Panc1 (cell line): ENCODE measurements around the gene GPR153. TPM values are rescaled to one million over a fixed set of nuclear protein-coding genes. Genes with fewer than 3 reads are reported as not detected.

ENCODE experiments used
- ATAC-seq: fragments of 200-7000 bp; cut with Tn5 transposase; 2 replicates; pipeline ENCODE4 v1.9.1; 2020; ENCODE audit warnings: mild to moderate bottlenecking, moderate library complexity
- BruUV-seq: library from RNA; stranded (reverse); fragments of 400-500 nt; replicated peaks from 2 replicates; lab custom pipeline; 2021; lab: Mats Ljungman, UMichigan
- CTCF ChIA-PET: fragments of 300-600 bp; sonication (Branson Sonifier 250); formaldehyde crosslinking; loops from one replicate; lab custom pipeline; 2022; ENCODE audit warnings: antibody characterized with exemption; lab: Charles Lee
- POLR2A ChIA-PET: fragments of 300-600 bp; sonication (Branson Sonifier 250); formaldehyde crosslinking; loops from one replicate; lab custom pipeline; 2022; ENCODE audit warnings: antibody characterized with exemption; lab: Charles Lee
- DNase-seq: peaks from one replicate; pipeline ENCODE4 v3.0.0-alpha.2; 2010; ENCODE audit warnings: low read depth, low spot score
- H3K27ac ChIP-seq: 2 replicates; pipeline ENCODE4 v1.5.1; 2011; ENCODE audit warnings: mild to moderate bottlenecking, low read length, inconsistent platforms
- H3K27me3 ChIP-seq: fragments of 200-500 bp; sonication (Bioruptor generic); 2 replicates; pipeline ENCODE4 v1.6.0; 2014; ENCODE audit warnings: low read length, inconsistent platforms; ENCODE audit not compliant: control insufficient read depth, insufficient read depth
- H3K36me3 ChIP-seq: fragments of 200-500 bp; sonication (Bioruptor generic); 2 replicates; pipeline ENCODE4 v1.5.1; 2014; ENCODE audit warnings: inconsistent platforms, mild to moderate bottlenecking, low read length, moderate library complexity; ENCODE audit not compliant: control insufficient read depth, insufficient read depth
- H3K4me1 ChIP-seq: 2 replicates; pipeline ENCODE4 v1.5.1; 2011; ENCODE audit warnings: inconsistent platforms, mild to moderate bottlenecking, low read length, moderate library complexity; ENCODE audit not compliant: control insufficient read depth, insufficient read depth
- H3K4me3 ChIP-seq, 2 experiments: 2 replicates each; pipeline ENCODE4 v1.5.1; 2011 to 2012; ENCODE audit warnings: low read depth in 2 of 2, low read length in 2 of 2, mild to moderate bottlenecking in 2 of 2, inconsistent platforms in 1 of 2, moderate library complexity in 1 of 2
- H3K9me3 ChIP-seq: fragments of 200-500 bp; sonication (Bioruptor generic); 2 replicates; pipeline ENCODE4 v1.5.1; 2014; ENCODE audit warnings: low read depth, mild to moderate bottlenecking, inconsistent platforms, low read length, moderate library complexity; ENCODE audit not compliant: control insufficient read depth, insufficient read depth
- CTCF ChIP-seq: fragments of 450-650 bp; IDR thresholded peaks from 2 replicates; pipeline ENCODE4 v1.5.1; 2017; ENCODE audit warnings: mild to moderate bottlenecking
- POLR2AphosphoS5 ChIP-seq: IDR thresholded peaks from 2 replicates; pipeline ENCODE4 v1.6.1; 2012; ENCODE audit warnings: mild to moderate bottlenecking, low read depth, low read length, moderate library complexity
- REST ChIP-seq, 2 experiments: IDR thresholded peaks; 2 replicates each; pipeline ENCODE4 v1.6.1; 2011 to 2012; ENCODE audit warnings: low read depth in 2 of 2, control low read depth in 1 of 2, low read length in 1 of 2, mild to moderate bottlenecking in 1 of 2, moderate library complexity in 1 of 2; ENCODE audit not compliant: insufficient read depth in 1 of 2
- SIN3A ChIP-seq: IDR thresholded peaks from 2 replicates; pipeline ENCODE4 v1.6.1; 2012; ENCODE audit warnings: low read depth, mild to moderate bottlenecking, low read length, moderate library complexity, borderline replicate concordance; ENCODE audit not compliant: insufficient read depth
- TCF7L2 ChIP-seq: IDR thresholded peaks from 2 replicates; pipeline ENCODE4 v1.6.1; 2011; ENCODE audit warnings: mild to moderate bottlenecking, low read depth, low read length, inconsistent platforms
- in situ Hi-C: cut with HindIII; loops from 2 replicates; pipeline ENCODE4 v1.10.0; 2016; ENCODE audit warnings: low sequenced_read_pairs, low pct_unique_long_range_greater_than_20kb
- intact Hi-C: fragments of 100-400 bp; cut with micrococcal nuclease; formaldehyde crosslinking; loops from one replicate; pipeline ENCODE4 v1.10.0; 2022; ENCODE audit not compliant: unreplicated experiment
- total RNA-seq: library from RNA; stranded (reverse); gene quantifications from one replicate; pipeline ENCODE4 v1.2.1, GENCODE V29; 2021; ENCODE audit not compliant: unreplicated experiment

GPR153 gene
- total RNA-seq, 1 experiment from 2014 or later: 5.5 TPM

- no peaks in the 10 kb centered on the region; the same call in 1 of the 2 replicates for H3K27me3 ChIP-seq
- TF ChIP-seq REST (IDR thresholded peaks at IDR 0.05; ENCODE audit: insufficient read depth in 1 of 2, low read depth in 2 of 2, low read length in 1 of 2): no peak
- TF ChIP-seq POLR2AphosphoS5: no peak
- TF ChIP-seq TCF7L2: no peak
- TF ChIP-seq SIN3A: no peak
- TF ChIP-seq CTCF: no peak
- no TSS peak for BruUV-seq
- H3K9me3 ChIP-seq: no peaks in the 10 kb centered on the region
- H3K4me3 ChIP-seq: no peak overlapping the region
- intact Hi-C loops (no loop called here), in situ Hi-C loops (no loop called here)
- H3K4me1 ChIP-seq: no peaks in the 10 kb centered on the region
- H3K27ac ChIP-seq: no peak overlapping the region
- ChIA-PET CTCF (interaction anchor here (0.6 kb wide), 1 partner anchor 163 kb away, joined by 11 read pairs; no protein-coding TSS in a partner anchor), POLR2A (no interaction called here)
- ATAC-seq (no peak), DNase-seq (no peak)
- H3K36me3 ChIP-seq: no peaks in the 10 kb centered on the region; the same call in 1 of the 2 replicates
Measured at GRCh38 chr1:6239950-6240768, 20.7 kb downstream of the GPR153 start.

- POLR2A ChIA-PET: no interaction called here
Measured at GRCh38 chr1:6239213-6239752, 21.6 kb downstream of the GPR153 start.

More at GRCh38 chr1:6239213-6239752, 21.6 kb downstream of the GPR153 start:
- intact Hi-C loops (no loop called here), in situ Hi-C loops (no loop called here)
- ATAC-seq (no peak), DNase-seq (no peak)
- BruUV-seq: no TSS peak
- H3K27me3 ChIP-seq: no peaks in the 10 kb centered on the region; the same call in 1 of the 2 replicates
- no peaks in the 10 kb centered on the region for H3K9me3 ChIP-seq
- peaks cover 3% of the 10 kb centered on the region for H3K4me1 ChIP-seq
- H3K4me3 ChIP-seq: no peak overlapping the region
- H3K27ac ChIP-seq: no peak overlapping the region
- TF ChIP-seq SIN3A (no peak), POLR2AphosphoS5 (no peak), REST (IDR thresholded peaks at IDR 0.05; ENCODE audit: insufficient read depth in 1 of 2, low read depth in 2 of 2, low read length in 1 of 2) (no peak), CTCF (no peak), TCF7L2 (no peak)
- H3K36me3 ChIP-seq: no peaks in the 10 kb centered on the region; the same call in 1 of the 2 replicates
- CTCF ChIA-PET: interaction anchor here (0.6 kb wide), 3 partner anchors 10 to 198 kb away, joined by 3 read pairs; no protein-coding TSS in a partner anchor
